WTC11 (cell line): Measurements from ENCODE around the gene PDZD11. TPM values are rescaled to one million over a fixed set of nuclear protein-coding genes. Genes with fewer than 3 reads are reported as not detected.

Source experiments
- ATAC-seq: fragments of 200-7000 bp; cut with Tn5 transposase; 2 replicates; pipeline ENCODE4 v1.10.0; 2021; ENCODE audit warnings: mild to moderate bottlenecking, moderate library complexity
- CTCF ChIA-PET: fragments of 300-600 bp; sonication (Branson Sonifier 250); formaldehyde crosslinking; loops from one replicate; lab custom pipeline; 2021; ENCODE audit warnings: antibody characterized with exemption; lab: Charles Lee
- POLR2A ChIA-PET: fragments of 350-600 bp; sonication (Branson Sonifier 250); formaldehyde crosslinking; loops from one replicate; lab custom pipeline; 2021; ENCODE audit warnings: antibody characterized with exemption; lab: Charles Lee
- DNase-seq: peaks from one replicate; pipeline ENCODE4 v3.0.0; 2021; ENCODE audit warnings: low spot score
- H3K27ac Mint-ChIP-seq: 2 replicates; pipeline ENCODE4 v1.8.0; 2021; ENCODE audit warnings: mixed read lengths
- H3K27me3 Mint-ChIP-seq: 2 replicates; pipeline ENCODE4 v1.8.0; 2021; ENCODE audit warnings: low read depth, mild to moderate bottlenecking, moderate library complexity, mixed read lengths
- H3K36me3 Mint-ChIP-seq: 2 replicates; pipeline ENCODE4 v1.8.0; 2021; ENCODE audit warnings: mixed read lengths
- H3K4me1 Mint-ChIP-seq: 2 replicates; pipeline ENCODE4 v1.8.0; 2022; ENCODE audit warnings: mixed read lengths
- H3K4me3 Mint-ChIP-seq: 2 replicates; pipeline ENCODE4 v1.8.0; 2021; ENCODE audit warnings: mild to moderate bottlenecking, moderate library complexity, mixed read lengths
- H3K9me3 Mint-ChIP-seq: 2 replicates; pipeline ENCODE4 v1.8.0; 2021; ENCODE audit warnings: mixed read lengths
- CREM ChIP-seq: sonication (generic); formaldehyde crosslinking; IDR thresholded peaks from 2 replicates; pipeline ENCODE4 v1.8.1; 2022; ENCODE audit warnings: mild to moderate bottlenecking, missing genetic modification reagents, moderate library complexity
- EMX1 ChIP-seq: fragments of 250-450 bp; sonication (Bioruptor Pico); IDR thresholded peaks from 2 replicates; pipeline ENCODE4 v1.8.0; 2021; ENCODE audit warnings: mild to moderate bottlenecking
- GTF2I ChIP-seq: fragments of 250-450 bp; sonication (Bioruptor Pico); conservative IDR thresholded peaks from 2 replicates; pipeline ENCODE4 v1.4.0; 2021; ENCODE audit warnings: mild to moderate bottlenecking
- PRRX2 ChIP-seq: fragments of 250-450 bp; sonication (Bioruptor Pico); IDR thresholded peaks from 2 replicates; pipeline ENCODE4 v1.8.0; 2021; ENCODE audit warnings: mild to moderate bottlenecking
- RORB ChIP-seq: fragments of 250-450 bp; sonication (Bioruptor Pico); IDR thresholded peaks from 2 replicates; pipeline ENCODE4 v1.9.0; 2021; ENCODE audit warnings: mild to moderate bottlenecking
- SP1 ChIP-seq: sonication (generic); formaldehyde crosslinking; conservative IDR thresholded peaks from 2 replicates; pipeline ENCODE4 v1.8.1; 2022; ENCODE audit warnings: missing genetic modification reagents
- total RNA-seq: library from RNA; stranded (reverse); gene quantifications from 3 replicates; pipeline ENCODE4 v1.2.3, GENCODE V29; 2021
- TF ChIP-seq, protein P1 (sequence below): sonication (generic); formaldehyde crosslinking; IDR thresholded peaks from 2 replicates; pipeline ENCODE4 v1.8.1; 2022; ENCODE audit warnings: missing genetic modification reagents, borderline replicate concordance
- TF ChIP-seq, protein P2 (sequence below): sonication (generic); formaldehyde crosslinking; IDR thresholded peaks from 2 replicates; pipeline ENCODE4 v1.8.1; 2022; ENCODE audit warnings: mild to moderate bottlenecking, missing genetic modification reagents, moderate library complexity, borderline replicate concordance
- TF ChIP-seq, protein P3 (sequence below): fragments of 250-450 bp; sonication (Bioruptor Pico); IDR thresholded peaks from 2 replicates; pipeline ENCODE4 v1.9.0; 2021; ENCODE audit warnings: mild to moderate bottlenecking
- TF ChIP-seq, protein P4 (sequence below): sonication (generic); formaldehyde crosslinking; IDR thresholded peaks from 2 replicates; pipeline ENCODE4 v1.8.0; 2023; ENCODE audit warnings: mild to moderate bottlenecking, missing genetic modification reagents
- TF ChIP-seq, protein P5 (sequence below): sonication (generic); formaldehyde crosslinking; IDR thresholded peaks from 2 replicates; pipeline ENCODE4 v1.8.0; 2023; ENCODE audit warnings: missing genetic modification reagents

The PDZD11 gene
- total RNA-seq, 1 experiment from 2014 or later: 27.8 TPM

DNA sequence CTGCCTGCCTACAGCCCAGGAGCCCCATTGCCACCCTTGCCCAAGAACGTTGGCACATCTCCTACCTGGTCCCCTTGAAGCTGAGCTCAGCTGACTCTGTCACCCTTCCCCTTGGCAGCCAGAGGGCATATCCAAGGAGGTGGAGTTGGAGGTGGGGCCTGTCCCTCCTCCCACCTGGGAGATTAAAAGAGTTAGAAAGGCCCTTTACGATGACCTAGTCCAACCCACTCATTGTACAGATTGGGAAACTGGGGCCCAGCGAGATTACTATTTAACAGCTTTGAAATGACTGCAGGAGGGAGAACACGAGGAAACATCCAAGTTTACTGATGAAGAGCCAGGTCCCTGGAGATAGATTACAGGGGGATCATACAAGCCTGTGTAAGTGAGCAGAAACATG, 29.6 kb downstream of the PDZD11 start, which contains the start of gene P2RY4:
TSS of gene P2RY4 (minus strand) at position 101 of the 400 bp plus-strand sequence. CDS start 580 bp downstream, outside the sequence.
- Mint-ChIP-seq H3K27ac (no peak within 1 kb of the TSS), H3K4me3 (no peak within 1 kb of the TSS), H3K36me3 (no peaks in the 10 kb centered on the region), H3K27me3 (no peaks in the 10 kb centered on the region; the same call in 1 of the 2 replicates), H3K9me3 (no peaks in the 10 kb centered on the region), H3K4me1 (peaks cover 8% of the 10 kb centered on the region; the same call in 1 of the 2 replicates)
- ChIA-PET POLR2A (no interaction called here), CTCF (interaction anchor here (0.6 to 1.0 kb wide), 2 partner anchors 52 to 162 kb away, joined by 3 to 5 read pairs; no protein-coding TSS in a partner anchor)
- no peak for DNase-seq
- 0 out of 2 replicates have a peak, but pooled peaks have one; percentile 13 for ATAC-seq
- no peak for TF ChIP-seq RORB (CRISPR knock-in tag)
- no peak for TF ChIP-seq EMX1 (CRISPR knock-in tag)
- TF ChIP-seq CREM (CRISPR knock-in tag): no peak
- TF ChIP-seq PRRX2 (CRISPR knock-in tag): no peak
- TF ChIP-seq, protein P1, sequence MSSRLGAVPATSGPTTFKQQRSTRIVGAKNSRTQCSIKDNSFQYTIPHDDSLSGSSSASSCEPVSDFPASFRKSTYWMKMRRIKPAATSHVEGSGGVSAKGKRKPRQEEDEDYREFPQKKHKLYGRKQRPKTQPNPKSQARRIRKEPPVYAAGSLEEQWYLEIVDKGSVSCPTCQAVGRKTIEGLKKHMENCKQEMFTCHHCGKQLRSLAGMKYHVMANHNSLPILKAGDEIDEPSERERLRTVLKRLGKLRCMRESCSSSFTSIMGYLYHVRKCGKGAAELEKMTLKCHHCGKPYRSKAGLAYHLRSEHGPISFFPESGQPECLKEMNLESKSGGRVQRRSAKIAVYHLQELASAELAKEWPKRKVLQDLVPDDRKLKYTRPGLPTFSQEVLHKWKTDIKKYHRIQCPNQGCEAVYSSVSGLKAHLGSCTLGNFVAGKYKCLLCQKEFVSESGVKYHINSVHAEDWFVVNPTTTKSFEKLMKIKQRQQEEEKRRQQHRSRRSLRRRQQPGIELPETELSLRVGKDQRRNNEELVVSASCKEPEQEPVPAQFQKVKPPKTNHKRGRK (CRISPR knock-in tag): no peak
- TF ChIP-seq, protein P2, sequence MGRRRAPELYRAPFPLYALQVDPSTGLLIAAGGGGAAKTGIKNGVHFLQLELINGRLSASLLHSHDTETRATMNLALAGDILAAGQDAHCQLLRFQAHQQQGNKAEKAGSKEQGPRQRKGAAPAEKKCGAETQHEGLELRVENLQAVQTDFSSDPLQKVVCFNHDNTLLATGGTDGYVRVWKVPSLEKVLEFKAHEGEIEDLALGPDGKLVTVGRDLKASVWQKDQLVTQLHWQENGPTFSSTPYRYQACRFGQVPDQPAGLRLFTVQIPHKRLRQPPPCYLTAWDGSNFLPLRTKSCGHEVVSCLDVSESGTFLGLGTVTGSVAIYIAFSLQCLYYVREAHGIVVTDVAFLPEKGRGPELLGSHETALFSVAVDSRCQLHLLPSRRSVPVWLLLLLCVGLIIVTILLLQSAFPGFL (CRISPR knock-in tag): no peak
- TF ChIP-seq, protein P3, sequence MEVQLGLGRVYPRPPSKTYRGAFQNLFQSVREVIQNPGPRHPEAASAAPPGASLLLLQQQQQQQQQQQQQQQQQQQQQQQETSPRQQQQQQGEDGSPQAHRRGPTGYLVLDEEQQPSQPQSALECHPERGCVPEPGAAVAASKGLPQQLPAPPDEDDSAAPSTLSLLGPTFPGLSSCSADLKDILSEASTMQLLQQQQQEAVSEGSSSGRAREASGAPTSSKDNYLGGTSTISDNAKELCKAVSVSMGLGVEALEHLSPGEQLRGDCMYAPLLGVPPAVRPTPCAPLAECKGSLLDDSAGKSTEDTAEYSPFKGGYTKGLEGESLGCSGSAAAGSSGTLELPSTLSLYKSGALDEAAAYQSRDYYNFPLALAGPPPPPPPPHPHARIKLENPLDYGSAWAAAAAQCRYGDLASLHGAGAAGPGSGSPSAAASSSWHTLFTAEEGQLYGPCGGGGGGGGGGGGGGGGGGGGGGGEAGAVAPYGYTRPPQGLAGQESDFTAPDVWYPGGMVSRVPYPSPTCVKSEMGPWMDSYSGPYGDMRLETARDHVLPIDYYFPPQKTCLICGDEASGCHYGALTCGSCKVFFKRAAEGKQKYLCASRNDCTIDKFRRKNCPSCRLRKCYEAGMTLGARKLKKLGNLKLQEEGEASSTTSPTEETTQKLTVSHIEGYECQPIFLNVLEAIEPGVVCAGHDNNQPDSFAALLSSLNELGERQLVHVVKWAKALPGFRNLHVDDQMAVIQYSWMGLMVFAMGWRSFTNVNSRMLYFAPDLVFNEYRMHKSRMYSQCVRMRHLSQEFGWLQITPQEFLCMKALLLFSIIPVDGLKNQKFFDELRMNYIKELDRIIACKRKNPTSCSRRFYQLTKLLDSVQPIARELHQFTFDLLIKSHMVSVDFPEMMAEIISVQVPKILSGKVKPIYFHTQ: no peak

DNA sequence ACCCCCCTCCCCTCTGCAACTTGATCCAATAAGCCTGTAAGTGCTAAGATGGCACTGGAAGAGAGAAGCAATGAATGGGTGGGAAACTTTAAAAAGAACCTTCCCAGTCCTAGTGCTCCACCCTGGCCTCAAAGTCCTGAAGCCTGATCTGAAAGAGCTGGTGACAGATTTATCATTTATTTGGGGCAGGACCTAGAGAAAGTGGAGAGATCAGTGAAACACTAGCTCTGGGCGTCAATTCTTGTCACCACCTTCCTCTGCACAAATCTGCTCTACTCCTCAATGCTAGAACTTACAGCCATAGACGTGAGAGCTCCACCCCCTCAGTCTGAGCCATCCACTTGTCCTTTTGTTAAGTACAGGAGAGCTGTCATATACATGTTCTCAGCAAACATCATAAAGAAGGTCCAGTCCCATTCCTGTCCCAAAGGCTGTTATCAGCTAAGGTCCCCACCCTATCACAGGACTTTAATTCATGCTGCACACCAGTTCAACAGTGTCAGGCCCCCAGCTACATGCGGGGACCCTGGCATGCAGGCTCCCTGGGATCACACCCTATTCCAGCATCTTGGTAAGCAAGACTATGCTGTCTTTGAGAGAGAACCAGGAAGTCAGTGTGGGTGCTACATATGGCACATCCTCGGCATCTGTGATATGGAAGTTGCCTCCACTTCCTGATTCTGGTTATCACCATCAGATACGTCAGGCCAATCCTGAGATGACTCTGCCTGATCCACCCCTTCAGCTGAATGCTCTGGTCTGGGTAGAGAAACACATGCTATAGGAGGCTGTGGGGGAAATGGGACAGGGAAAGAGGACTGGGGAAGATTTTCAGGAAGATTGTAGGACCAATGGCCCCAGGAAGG, 32.1 kb downstream of the PDZD11 start:
- CTCF ChIA-PET: no interaction called here
- no peak for ATAC-seq
- Mint-ChIP-seq H3K4me1 (peaks cover 25% of the 10 kb centered on the region), H3K36me3 (no peaks in the 10 kb centered on the region), H3K27ac (no peak overlapping the region), H3K9me3 (no peaks in the 10 kb centered on the region; the same call in 1 of the 2 replicates), H3K4me3 (no peak overlapping the region), H3K27me3 (no peaks in the 10 kb centered on the region; the same call in 1 of the 2 replicates)
- DNase-seq: no peak
- TF ChIP-seq SP1 (CRISPR knock-in tag) (no peak), GTF2I (CRISPR knock-in tag) (no peak)
- TF ChIP-seq, all 79 proteins: peak for 0
- POLR2A ChIA-PET: no interaction called here

DNA sequence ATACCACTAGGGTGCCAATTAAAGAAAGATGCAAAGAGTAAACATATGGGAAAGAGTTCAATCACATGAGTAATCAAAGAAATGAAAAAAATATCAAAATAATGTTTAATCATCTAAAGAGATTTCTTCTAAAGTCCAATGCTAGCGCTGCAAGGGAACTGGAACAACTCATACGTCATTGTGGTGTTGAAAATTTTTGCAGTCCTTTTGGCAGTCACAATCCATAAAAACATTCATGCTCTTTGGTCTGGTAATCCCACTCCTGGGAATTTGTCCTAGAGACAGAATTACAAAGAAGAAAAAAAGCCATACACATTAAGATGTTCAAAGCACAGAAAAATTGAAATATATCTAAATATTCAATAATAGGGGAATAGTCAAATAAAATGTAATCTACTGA, 34.3 kb downstream of the PDZD11 start:
- peaks cover 25% of the 10 kb centered on the region for H3K4me1 Mint-ChIP-seq
- H3K9me3 Mint-ChIP-seq: no peaks in the 10 kb centered on the region; the same call in 1 of the 2 replicates
- ATAC-seq (no peak), DNase-seq (no peak)
- no peaks in the 10 kb centered on the region; the same call in 1 of the 2 replicates for H3K27me3 Mint-ChIP-seq
- no peaks in the 10 kb centered on the region for H3K36me3 Mint-ChIP-seq
- no peak overlapping the region for H3K27ac Mint-ChIP-seq
- H3K4me3 Mint-ChIP-seq: no peak overlapping the region
- POLR2A ChIA-PET: no interaction called here
- TF ChIP-seq, protein P4, sequence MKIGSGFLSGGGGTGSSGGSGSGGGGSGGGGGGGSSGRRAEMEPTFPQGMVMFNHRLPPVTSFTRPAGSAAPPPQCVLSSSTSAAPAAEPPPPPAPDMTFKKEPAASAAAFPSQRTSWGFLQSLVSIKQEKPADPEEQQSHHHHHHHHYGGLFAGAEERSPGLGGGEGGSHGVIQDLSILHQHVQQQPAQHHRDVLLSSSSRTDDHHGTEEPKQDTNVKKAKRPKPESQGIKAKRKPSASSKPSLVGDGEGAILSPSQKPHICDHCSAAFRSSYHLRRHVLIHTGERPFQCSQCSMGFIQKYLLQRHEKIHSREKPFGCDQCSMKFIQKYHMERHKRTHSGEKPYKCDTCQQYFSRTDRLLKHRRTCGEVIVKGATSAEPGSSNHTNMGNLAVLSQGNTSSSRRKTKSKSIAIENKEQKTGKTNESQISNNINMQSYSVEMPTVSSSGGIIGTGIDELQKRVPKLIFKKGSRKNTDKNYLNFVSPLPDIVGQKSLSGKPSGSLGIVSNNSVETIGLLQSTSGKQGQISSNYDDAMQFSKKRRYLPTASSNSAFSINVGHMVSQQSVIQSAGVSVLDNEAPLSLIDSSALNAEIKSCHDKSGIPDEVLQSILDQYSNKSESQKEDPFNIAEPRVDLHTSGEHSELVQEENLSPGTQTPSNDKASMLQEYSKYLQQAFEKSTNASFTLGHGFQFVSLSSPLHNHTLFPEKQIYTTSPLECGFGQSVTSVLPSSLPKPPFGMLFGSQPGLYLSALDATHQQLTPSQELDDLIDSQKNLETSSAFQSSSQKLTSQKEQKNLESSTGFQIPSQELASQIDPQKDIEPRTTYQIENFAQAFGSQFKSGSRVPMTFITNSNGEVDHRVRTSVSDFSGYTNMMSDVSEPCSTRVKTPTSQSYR: no peak
- TF ChIP-seq, protein P5, sequence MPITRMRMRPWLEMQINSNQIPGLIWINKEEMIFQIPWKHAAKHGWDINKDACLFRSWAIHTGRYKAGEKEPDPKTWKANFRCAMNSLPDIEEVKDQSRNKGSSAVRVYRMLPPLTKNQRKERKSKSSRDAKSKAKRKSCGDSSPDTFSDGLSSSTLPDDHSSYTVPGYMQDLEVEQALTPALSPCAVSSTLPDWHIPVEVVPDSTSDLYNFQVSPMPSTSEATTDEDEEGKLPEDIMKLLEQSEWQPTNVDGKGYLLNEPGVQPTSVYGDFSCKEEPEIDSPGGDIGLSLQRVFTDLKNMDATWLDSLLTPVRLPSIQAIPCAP (CRISPR knock-in tag): no peak
- TF ChIP-seq, all 79 proteins: peak for 0
- CTCF ChIA-PET: no interaction called here
